ENCODE data around the gene DPM2.

DNA sequence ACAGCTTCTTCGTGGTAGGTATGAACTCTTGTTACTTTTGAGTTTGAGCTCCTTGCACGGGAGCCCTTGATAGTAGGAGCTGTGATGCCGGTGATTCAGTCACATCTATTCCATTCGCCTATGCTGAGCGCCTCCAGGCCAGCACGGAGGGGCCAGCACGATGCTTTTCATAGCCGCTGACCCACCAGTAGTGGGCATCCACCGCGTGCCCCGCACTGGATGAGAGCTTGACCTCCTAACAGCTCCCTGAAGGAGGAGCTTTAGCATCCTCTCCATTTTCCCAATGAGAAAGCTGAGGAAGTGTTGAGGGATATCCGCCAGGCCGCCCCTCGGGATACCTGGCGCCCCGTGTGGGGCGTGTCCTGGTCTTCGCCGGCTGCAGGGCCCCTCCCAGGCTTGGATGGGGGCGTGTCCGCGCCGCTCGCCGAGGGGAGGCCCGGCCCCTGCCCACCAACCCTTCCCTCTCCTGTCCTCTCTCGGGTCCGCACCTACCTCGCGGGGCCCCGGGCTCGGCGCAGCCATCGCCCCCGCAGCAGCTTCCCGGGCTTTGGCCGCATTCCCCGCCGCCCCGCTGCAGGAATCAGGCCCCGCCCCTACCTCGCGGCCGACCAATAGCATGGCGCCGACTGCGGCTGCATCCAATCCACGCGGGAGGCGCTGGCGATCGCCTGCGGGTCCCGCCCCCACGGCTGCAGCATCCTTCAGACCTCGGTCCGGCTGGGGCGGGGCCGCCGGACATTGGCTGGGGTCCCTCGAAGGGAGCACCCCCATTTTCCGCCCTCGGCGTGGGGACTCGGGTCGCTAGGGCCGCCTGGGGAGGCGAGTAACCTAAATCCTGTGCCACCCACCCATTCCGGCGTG is 7.2 kb downstream of the DPM2 start, which contains the start of gene PIP5KL1:
- TF ChIP-seq, protein P1, sequence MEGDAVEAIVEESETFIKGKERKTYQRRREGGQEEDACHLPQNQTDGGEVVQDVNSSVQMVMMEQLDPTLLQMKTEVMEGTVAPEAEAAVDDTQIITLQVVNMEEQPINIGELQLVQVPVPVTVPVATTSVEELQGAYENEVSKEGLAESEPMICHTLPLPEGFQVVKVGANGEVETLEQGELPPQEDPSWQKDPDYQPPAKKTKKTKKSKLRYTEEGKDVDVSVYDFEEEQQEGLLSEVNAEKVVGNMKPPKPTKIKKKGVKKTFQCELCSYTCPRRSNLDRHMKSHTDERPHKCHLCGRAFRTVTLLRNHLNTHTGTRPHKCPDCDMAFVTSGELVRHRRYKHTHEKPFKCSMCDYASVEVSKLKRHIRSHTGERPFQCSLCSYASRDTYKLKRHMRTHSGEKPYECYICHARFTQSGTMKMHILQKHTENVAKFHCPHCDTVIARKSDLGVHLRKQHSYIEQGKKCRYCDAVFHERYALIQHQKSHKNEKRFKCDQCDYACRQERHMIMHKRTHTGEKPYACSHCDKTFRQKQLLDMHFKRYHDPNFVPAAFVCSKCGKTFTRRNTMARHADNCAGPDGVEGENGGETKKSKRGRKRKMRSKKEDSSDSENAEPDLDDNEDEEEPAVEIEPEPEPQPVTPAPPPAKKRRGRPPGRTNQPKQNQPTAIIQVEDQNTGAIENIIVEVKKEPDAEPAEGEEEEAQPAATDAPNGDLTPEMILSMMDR (IDR thresholded peaks at IDR 0.05; ENCODE audit: insufficient read depth, low read depth, low read length), result no peak
- no peak for TF ChIP-seq EZH2 (IDR thresholded peaks at IDR 0.05; ENCODE audit: insufficient read depth, low read length)
